Islet of Langerhans (tissue), 1 donor: Measurements from ENCODE around the gene CYTH3.
"Not testable (repeated sequence)": the region's sequence is repeated elsewhere in the genome, so short reads cannot be mapped to it uniquely, and the experiment has no call there.

ENCODE experiments used
- FAIRE-seq: peaks from one replicate; lab custom pipeline; 2011; peaks lifted over from hg19 to GRCh38; lab: Jason Lieb, UNC

CYTH3 gene

DNA sequence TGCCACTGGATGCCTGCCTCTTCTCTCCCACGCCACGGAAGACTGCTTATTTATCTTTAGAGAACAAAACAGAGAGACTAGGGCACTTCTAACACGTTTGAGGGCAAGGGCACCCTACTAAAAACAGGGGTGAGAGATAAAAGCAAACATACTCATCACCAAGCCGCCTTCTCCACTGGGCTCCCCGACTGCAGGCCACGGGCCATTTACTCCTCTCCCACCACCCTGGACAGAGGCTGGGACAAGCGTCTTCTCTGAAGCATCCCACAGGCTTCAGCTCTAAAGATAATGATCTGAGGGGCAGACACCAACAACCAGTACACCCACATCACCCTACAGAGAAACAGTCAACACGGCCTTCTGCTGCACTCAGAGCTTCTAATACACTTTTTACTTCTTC lies 78.7 kb downstream of the CYTH3 start:
- FAIRE-seq, result no peak

GRCh38 chr7:6190563-6190962 lies 81.9 kb downstream of the CYTH3 start:
- FAIRE-seq, result not testable (repeated sequence)

GRCh38 chr7:6188389-6188788 lies 84.0 kb downstream of the CYTH3 start:
- FAIRE-seq, result no peak

DNA sequence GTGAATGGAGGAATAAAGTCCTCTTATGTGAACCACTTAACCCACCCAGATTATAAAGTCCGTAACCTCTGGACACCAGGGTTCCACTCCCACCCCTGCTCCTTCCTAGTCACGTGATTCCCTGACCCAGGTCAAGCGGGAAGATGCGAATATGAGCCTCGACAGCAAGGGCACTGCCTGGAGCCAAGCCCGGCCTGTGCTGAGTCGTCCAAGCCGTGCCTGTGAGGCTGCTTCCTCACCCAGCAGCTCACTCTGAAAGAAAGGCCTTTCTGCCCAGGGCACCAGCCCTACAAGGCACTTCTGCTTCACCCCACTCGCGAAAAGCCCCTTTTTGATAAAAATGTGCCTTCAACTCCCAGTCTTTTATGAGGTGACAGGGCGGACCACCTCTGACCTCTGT lies 85.8 kb downstream of the CYTH3 start:
- no peak for FAIRE-seq

- FAIRE-seq, result no peak
Observed at GRCh38 chr7:6182993-6183392, 89.4 kb downstream of the CYTH3 start.

GRCh38 chr7:6181136-6181535 lies 91.3 kb downstream of the CYTH3 start:
- FAIRE-seq, result no peak

DNA sequence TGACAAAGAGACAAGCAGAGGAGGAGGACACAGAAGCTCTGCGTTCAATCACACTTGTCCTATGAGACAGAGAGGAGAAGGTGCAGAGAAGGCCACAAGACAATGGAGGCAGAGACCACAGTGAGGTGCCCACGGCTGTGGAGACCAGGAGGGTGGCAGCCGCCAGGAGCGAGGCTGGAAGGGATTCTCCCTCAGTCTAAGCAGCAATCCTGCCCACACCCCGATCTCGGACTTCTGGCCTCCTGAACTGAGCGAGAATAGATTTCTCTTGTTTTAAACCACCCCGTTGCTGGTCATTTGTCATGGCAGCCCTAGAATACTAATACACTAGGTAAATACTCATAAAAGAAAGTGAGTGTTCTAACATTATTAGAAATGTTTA lies 92.1 kb downstream of the CYTH3 start:
- FAIRE-seq, result no peak

GRCh38 chr7:6179620-6180343 lies 92.6 kb downstream of the CYTH3 start:
- FAIRE-seq, result no peak

DNA sequence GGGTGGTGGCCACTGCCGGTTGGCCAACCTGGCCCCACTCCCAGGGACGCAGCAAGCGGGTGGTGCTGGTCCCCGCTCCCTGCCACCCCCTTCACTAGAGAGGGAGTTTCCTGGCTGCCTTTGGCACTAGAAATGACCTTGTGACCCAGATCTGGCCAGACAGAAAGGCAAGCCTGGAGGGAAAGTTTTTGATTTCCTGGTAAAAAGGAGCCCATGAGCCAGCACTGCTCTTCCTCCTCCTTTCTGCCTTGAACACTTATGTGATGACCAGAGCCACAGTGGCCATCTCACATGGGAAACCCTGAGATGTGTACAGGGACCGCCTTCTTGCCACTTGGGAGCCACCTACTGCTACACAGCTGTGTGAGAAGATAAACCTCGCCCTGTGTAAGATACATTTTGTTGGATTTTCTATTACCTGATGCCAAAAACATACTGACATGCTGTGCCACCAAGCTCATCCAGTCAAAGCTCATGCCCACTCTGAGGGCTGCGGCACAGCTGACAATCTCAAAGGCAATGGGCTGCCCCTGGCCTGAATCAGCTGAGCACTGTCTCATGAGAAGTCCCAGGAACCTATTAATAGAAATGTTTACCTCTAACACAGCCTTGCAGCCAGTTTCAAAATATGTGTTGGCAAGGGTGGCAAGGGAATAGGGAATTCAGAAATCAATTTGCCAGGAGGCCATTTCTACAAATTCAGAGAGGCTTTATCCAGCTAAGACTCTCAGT lies 94.0 kb downstream of the CYTH3 start:
- no peak for FAIRE-seq

DNA sequence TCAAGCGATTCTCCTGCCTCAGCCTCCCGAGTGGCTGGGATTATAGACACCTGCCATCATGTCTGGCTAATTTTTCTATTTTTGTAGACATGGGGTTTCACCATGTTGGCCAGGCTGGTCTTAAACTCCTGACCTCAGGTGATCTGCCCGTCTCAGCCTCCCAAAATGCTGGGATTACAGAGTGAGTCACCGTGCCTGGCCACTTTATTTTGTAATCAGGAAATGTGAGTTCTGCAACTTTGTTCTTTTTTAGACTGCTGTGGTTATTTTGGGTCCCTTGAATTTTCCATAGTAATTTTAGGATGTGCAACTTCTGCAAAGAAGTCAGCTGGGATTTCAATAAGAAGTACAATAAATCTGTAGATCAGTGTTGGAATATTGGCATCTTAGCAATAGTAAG lies 96.8 kb downstream of the CYTH3 start:
- FAIRE-seq, result no peak

DNA sequence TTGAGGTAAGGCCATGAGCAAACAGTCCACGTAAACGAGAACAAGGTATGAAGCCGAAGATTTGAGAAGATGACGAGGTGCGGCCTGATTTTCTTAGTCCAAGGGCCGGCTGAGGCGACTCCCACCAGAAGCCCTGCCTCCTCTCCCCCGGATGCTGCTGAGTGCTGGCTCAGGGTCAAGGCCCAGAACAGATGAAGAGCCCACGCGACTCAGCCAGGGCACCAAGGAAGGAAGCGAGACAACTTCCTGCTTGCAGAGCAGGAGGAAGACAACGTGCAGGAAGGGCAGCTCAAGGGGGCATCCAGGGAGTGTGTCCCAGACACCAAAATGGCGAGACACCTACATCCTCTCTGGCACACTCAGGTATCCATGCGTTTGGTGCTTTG lies 99.5 kb downstream of the CYTH3 start:
- no peak for FAIRE-seq

GRCh38 chr7:6172224-6172909 lies 100.1 kb downstream of the CYTH3 start:
- no peak for FAIRE-seq

- no peak for FAIRE-seq
Observed at GRCh38 chr7:6171532-6172223, 100.7 kb downstream of the CYTH3 start.

DNA sequence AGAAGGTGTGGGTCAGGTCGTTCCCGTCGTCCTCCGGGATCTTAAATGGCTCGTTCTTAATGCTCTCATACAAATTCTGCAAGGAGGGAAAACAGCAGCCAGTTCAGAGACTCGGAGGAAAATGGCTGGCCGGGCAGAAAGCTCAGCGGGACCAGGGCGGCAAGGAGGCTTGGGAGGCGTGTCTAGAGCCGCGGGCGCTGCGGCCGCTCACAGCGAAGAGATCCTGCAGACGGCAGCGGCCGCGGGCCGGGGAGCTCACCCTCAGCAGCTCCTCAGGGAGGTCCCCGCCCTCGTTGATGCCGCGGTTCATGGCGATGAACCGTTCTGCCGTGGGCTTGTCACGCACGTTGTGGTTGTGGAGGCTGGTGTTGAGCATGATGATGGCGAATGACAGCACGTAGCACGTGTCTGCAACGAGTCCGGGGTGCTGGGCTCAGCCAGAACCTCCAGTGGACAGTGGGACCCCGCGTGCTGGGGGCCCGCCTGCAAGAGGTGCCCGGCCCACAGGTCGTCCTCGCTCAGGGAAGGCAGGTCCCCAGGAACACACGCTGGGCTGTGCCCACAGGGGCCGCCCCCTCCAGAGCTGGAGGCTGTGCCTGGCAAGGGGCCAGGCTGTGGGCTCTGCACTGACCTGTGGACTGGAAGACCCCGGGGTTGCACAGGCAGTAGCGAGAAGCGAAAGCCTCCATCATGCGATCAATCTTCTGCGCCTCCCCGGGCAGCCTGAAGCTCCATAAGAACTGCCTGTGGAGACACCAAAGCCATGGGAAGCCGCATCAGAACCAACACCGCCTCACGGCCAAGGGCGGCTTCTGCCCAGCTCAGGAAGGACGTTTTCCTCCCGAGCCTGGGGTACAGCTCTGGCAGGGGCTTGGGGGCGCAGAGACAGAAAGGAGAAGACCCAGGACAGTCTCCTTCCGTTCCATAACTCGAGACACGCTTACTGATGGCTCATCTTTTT lies 101.6 kb downstream of the CYTH3 start:
- no peak for FAIRE-seq

DNA sequence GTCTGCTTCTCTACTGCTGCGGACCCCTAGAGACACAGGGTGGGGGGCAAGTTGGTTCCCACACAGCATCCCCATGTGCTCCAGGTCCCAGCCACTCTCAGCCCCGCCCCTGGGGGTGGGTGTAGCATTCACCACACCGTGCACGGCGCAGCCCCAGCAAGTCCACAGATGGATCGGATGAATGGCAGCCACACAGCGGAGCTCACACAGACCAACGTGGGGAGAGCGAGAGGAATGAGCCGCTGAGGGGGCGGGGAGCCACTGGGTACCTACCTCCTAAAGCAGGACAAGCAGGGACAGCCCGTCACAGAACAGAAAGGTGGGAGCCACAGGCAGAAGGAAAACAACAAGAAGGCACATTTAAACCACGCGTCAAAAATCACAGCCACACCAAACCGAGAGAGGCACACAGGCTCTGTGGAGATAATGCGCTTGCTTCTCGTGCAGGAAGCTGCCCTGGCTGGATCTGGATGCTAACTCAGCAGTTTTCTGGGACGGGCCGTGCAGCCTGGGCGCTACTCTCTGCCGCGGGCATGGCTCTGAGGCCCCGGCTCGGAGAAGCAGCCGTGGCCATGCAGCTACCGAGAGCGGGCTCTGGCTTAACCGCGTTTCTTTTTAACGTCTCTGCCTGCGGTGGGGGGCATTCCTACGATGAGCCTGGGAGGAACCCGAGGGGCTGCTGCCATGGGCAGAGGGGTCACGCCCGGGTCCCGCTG lies 102.5 kb downstream of the CYTH3 start:
- FAIRE-seq, result no peak

GRCh38 chr7:6168477-6168868 lies 104.0 kb downstream of the CYTH3 start:
- FAIRE-seq, result no peak

GRCh38 chr7:6167587-6168476 lies 104.6 kb downstream of the CYTH3 start:
- FAIRE-seq, result no peak

DNA sequence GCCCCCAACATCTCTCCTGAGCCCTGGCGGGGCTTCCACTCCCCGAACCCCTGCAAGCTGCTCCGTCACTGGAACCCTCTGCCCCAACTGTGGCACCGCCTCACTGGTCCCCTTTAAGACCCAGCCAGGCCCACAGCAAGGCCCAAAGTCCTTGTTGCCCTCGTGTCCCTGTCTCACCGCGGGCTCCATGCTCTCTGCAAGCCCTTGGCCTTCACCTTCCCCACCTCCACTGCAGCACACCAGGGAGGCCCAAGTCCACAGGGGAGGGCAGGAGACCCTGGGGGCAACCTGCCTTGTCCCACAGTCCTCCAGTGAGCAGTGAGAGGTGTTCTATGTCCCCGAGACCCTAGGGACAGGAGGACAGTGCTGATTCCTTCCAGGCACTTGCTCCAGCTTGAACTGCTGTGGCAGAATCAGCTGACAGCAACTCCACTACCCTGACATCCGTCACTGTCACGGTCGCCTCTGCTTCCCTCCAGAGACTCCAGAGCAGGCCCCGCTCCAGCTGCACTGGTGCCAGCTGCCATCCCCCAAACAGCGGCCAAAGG lies 105.3 kb downstream of the CYTH3 start:
- FAIRE-seq, result no peak

- no peak for FAIRE-seq
Observed at GRCh38 chr7:6166443-6166891, 106.0 kb downstream of the CYTH3 start.
